Pancreas (tissue), 10 donors: ENCODE measurements around the gene FASTK. TPM values are rescaled to one million over a fixed set of nuclear protein-coding genes. Genes with fewer than 3 reads are reported as not detected.

Experiments
- ATAC-seq, 4 donors: fragments of 200-7000 bp; cut with Tn5 transposase; one replicate each; pipeline versions ENCODE4 v1.8.0 to v1.9.1; 2020; ENCODE audit warnings: mild to moderate bottlenecking in 4 of 4, moderate library complexity in 4 of 4
- DNase-seq, 6 donors: peaks; one replicate each; pipeline ENCODE4 v3.0.0-alpha.2; 2020
- FAIRE-seq: peaks from 2 replicates; lab custom pipeline; 2012; peaks lifted over from hg19 to GRCh38; lab: Jason Lieb, UNC
- H3K27ac ChIP-seq, 4 donors: fragments of 200-600 bp; sonication (generic); 1 replicate in 3 of 4; 2 replicates in 1 of 4; pipeline versions ENCODE4 v1.5.0 to v1.8.0; 2020
- H3K27me3 ChIP-seq, 4 donors: fragments of 200-600 bp; one replicate each; pipeline ENCODE4 v1.8.0; 2021
- H3K36me3 ChIP-seq, 3 donors: fragments of 200-600 bp; sonication (generic) in 1 of 3; one replicate each; pipeline versions ENCODE4 v1.5.0 to v1.8.0; 2020 to 2021
- H3K4me1 ChIP-seq, 3 donors: fragments of 200-600 bp; one replicate each; pipeline ENCODE4 v1.8.0; 2021
- H3K4me3 ChIP-seq, 4 donors: fragments of 200-600 bp; sonication (generic) in 2 of 4; one replicate each; pipeline versions ENCODE4 v1.5.0 to v1.8.0; 2020 to 2021
- H3K9me3 ChIP-seq, 4 donors: fragments of 200-600 bp; one replicate each; pipeline ENCODE4 v1.8.0; 2021
- WGBS, 2 donors: extraction: QIAGEN DNeasy Blood & Tissue Kit; methylation state at CpG; one replicate each; pipeline ENCODE4 v1.1.7; 2013; 5-methylcytosine and 5-hydroxymethylcytosine counted together
- intact Hi-C, 3 donors: fragments of 100-400 bp; cut with DNase I; formaldehyde crosslinking; loops; one replicate each; pipeline versions ENCODE4 v1.11.1 to v1.14.2; 2022
- polyA plus RNA-seq, 2 donors: library from polyadenylated mRNA; stranded (reverse); fragments of 200-250 nt; gene quantifications; one replicate each; pipeline ENCODE4 v1.2.3, GENCODE V29; 2013
- total RNA-seq, 6 donors: library from RNA; stranded (reverse); fragmentation: NEBNext Ultra II Directional in 4 of 6; extraction: Animal tissue kit (Norgen Biotek cat#: 25700) in 4 of 6; gene quantifications; one replicate each; pipeline versions ENCODE4 v1.2.1 to v1.2.4, GENCODE V29; 2021 to 2023
- TF ChIP-seq, protein P1 (sequence below), 4 donors: fragments of 200-600 bp; sonication (generic) in 3 of 4; IDR thresholded peaks; one replicate each; pipeline versions ENCODE4 v1.5.0 to v1.8.0; 2021; ENCODE audit warnings: antibody characterized with exemption in 4 of 4
- donor health status: healthy with polysubstance abuse.
- donor health status: DM: no; HTN: no; CAD: no; lungs with moderate emphysema.
- donor health status: DM: no; HTN: no; CAD: no.
- donor health status: control.
- donor health status: control.
- donor health status: Bipolar disorder and iron deficiency.
- donor health status: DM: yes; HTN: yes; CAD: no.
- donor health status: DM: no; HTN: no; CAD: no.
- donor health status: DM: no; HTN: no; CAD: no.
- donor health status: DM: yes; HTN: yes; CAD: no.

The FASTK gene
- total and polyA plus RNA-seq, 8 donors = 23.5 to 265 (median 40.0) TPM

DNA sequence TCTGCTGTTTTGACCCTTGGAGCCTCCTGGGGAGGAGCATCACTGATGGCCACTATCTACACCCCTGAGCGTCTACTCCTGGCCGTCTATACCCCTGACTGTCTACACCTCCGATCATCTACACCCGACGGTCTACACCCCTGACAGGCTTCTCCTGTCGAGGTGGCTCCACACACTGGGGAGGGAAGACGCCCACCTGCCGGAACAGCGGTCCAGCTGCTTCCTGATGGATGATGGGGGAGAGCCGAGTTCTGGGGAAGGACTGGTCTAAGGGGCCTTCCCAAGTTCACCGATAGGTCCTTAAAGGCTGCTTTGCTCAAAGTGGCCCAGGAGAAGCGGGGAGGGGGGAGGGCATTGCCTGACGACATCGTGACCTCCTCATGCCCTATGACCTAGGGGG is 47.5 kb upstream of the FASTK start:
- intact Hi-C loops = loop anchor here in 1 of 3 donors (5.0 kb wide), 1 partner anchor 39 kb away; the partner anchor contains the start of gene GBX1
- peaks cover 0 to 29% (median 0%) of the 10 kb centered on the region in 3 donors for H3K36me3 ChIP-seq
- WGBS, 2 donors = 82 to 89% methylated on average over 14 of the region's 14 CpGs

DNA sequence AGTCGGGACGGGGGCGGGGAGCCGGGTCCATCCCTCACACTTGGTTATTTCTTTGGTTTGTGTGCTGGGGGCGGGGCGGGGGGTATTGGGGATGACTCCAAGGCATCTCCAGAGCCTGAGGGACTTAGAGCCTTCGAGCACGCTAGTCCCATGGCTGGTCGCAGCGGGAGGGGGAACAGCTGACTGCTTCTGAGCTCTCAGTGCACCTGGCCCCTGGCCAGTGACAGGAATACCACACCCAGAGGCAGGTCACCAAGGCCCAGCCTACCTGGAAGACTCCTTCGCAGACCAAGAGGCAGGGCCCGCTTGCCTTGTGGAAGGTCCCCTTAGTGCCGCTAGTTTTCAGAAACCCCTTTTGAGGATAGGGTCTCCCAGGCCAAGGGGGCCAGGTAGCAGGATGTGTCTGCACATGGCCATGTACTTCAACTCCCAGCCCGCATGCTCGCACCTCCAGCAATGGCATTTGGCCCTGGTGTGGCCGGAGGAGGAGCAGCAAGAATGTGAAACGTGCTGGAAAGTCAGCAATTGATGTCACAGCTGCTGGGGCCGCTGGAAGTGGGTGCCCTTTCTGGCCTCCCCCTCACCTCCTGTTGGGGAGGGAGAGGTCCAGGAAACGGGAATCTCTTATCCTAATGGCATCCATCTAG is 46.0 kb upstream of the FASTK start:
- ATAC-seq = no peak
- FAIRE-seq = no peak
- Histone ChIP-seq H3K27ac (no peak overlapping the region), H3K9me3 (no peaks in the 10 kb centered on the region), H3K36me3 (peaks cover 0 to 35% (median 0%) of the 10 kb centered on the region in 3 donors), H3K4me1 (no peaks in the 10 kb centered on the region), H3K27me3 (no peaks in the 10 kb centered on the region), H3K4me3 (no peak overlapping the region)
- TF ChIP-seq, protein P1, sequence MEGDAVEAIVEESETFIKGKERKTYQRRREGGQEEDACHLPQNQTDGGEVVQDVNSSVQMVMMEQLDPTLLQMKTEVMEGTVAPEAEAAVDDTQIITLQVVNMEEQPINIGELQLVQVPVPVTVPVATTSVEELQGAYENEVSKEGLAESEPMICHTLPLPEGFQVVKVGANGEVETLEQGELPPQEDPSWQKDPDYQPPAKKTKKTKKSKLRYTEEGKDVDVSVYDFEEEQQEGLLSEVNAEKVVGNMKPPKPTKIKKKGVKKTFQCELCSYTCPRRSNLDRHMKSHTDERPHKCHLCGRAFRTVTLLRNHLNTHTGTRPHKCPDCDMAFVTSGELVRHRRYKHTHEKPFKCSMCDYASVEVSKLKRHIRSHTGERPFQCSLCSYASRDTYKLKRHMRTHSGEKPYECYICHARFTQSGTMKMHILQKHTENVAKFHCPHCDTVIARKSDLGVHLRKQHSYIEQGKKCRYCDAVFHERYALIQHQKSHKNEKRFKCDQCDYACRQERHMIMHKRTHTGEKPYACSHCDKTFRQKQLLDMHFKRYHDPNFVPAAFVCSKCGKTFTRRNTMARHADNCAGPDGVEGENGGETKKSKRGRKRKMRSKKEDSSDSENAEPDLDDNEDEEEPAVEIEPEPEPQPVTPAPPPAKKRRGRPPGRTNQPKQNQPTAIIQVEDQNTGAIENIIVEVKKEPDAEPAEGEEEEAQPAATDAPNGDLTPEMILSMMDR (IDR thresholded peaks at IDR 0.05) = no peak
- WGBS, 2 donors = 79 to 80% methylated on average over 19 of the region's 19 CpGs
- peak in 2 of 6 donors; percentile 47 to 79 for DNase-seq
- intact Hi-C loops = loop anchor here in 1 of 3 donors (5.0 kb wide), 1 partner anchor 41 kb away; the partner anchor contains the start of gene GBX1

More for the DNA sequence above, 47.5 kb upstream of the FASTK start:
- peak in 2 of 6 donors; percentile 17 to 27 for DNase-seq
- Histone ChIP-seq H3K27ac (no peak overlapping the region), H3K9me3 (no peaks in the 10 kb centered on the region), H3K27me3 (no peaks in the 10 kb centered on the region), H3K4me1 (no peaks in the 10 kb centered on the region), H3K4me3 (no peak overlapping the region)
- TF ChIP-seq, protein P1 (IDR thresholded peaks at IDR 0.05) = no peak
- FAIRE-seq = no peak
- ATAC-seq = no peak

DNA sequence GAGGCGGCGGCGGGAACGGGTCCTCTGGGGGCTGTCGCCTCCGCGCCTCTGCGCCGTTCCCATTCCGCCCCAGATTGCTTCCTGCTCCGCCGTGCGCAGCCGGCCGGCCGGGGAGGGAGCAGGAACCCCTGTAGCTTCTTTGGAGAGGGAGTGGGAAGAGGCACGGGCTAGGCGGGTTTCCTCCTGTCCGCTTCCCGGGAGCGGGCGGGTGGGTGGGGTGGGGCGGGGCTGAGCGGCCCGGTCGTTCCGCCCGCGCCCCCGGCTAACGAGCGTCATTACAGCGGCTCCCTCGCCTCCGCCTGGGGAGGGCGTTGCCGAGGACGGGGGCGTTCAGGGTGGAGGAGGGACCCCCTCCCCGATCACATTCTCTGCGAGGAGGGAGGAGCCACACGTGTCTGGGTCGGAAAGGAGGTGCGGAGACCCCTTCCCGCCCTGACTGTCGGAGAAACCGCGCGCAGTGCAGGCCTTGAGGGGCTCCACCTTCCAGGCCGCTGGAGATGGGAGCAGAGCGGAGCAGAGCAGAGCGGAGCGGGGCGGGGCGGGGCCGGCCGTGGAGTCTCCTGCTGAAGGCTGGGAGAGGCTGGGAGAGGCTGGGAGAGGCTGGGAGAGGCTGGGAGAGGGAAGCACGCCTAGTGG is 45.4 kb upstream of the FASTK start:
- H3K4me3 ChIP-seq = peak overlapping the region in 2 of 4 donors; percentile 29 to 31
- 59 to 68% methylated on average over 45 to 58 of the region's 58 CpGs for WGBS, 2 donors
- no peak overlapping the region for H3K27ac ChIP-seq
- DNase-seq = peak in 2 of 6 donors; percentile 31 to 60
- peak in 2 of 4 donors; percentile 6 to 9 for ATAC-seq
- no peaks in the 10 kb centered on the region for H3K4me1 ChIP-seq
- H3K36me3 ChIP-seq = peaks cover 0 to 39% (median 0%) of the 10 kb centered on the region in 3 donors
- no peaks in the 10 kb centered on the region for H3K9me3 ChIP-seq
- TF ChIP-seq, protein P1 (IDR thresholded peaks at IDR 0.05) = no peak
- no peak for FAIRE-seq
- intact Hi-C loops = loop anchor here in 1 of 3 donors (5.0 kb wide), 1 partner anchor 41 kb away; the partner anchor contains the start of gene GBX1
- H3K27me3 ChIP-seq = no peaks in the 10 kb centered on the region

DNA sequence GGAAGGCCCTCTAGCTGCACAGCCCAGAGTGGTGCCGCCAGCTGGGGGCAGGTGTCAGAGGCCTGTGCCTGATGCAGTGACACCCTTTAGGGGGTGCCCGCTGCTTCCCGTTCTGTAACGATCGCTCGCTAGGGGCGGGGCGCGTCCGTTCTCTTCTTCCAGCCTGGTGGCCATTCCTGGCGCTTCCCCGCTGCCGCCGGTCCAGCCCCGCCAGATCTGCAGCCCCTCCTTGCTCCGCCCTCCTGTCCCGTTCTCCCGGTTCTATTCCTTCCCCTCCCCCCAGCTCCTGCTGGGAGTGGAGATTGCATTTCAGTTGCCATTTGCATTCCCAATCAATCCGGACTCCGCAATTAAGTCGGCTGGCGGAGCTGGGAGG is 44.8 kb upstream of the FASTK start:
- intact Hi-C loops = loop anchor here in 1 of 3 donors (5.0 kb wide), 1 partner anchor 42 kb away; the partner anchor contains the start of gene GBX1
- Histone ChIP-seq H3K27ac (no peak overlapping the region), H3K4me1 (no peaks in the 10 kb centered on the region), H3K27me3 (no peaks in the 10 kb centered on the region), H3K9me3 (no peaks in the 10 kb centered on the region), H3K36me3 (peaks cover 0 to 39% (median 5%) of the 10 kb centered on the region in 3 donors), H3K4me3 (peak overlapping the region in 2 of 4 donors; percentile 29 to 31)
- TF ChIP-seq, protein P1 (IDR thresholded peaks at IDR 0.05) = no peak
- WGBS, 2 donors = 57 to 59% methylated on average over 22 of the region's 22 CpGs
- ATAC-seq = peak in 2 of 4 donors; percentile 3 to 24
- DNase-seq = peak in 3 of 6 donors; percentile 40 to 67 (median 43)
- FAIRE-seq = no peak
